Lower leg skin (tissue), 3 donors: Measurements from ENCODE around the gene GPC4.

Experiments used
- CTCF ChIP-seq, 3 donors: fragments of 450-650 bp; IDR thresholded peaks; one replicate each; pipeline ENCODE4 v1.5.1; 2016; ENCODE audit warnings: antibody characterized with exemption in 3 of 3, mild to moderate bottlenecking in 3 of 3, moderate library complexity in 2 of 3
- POLR2A ChIP-seq, 2 donors: fragments of 450-650 bp; IDR thresholded peaks; one replicate each; pipeline ENCODE4 v1.6.1; 2016 to 2017; ENCODE audit warnings: antibody characterized with exemption in 2 of 2, mild to moderate bottlenecking in 1 of 2, moderate library complexity in 1 of 2

GRCh38 chrX:133353233-133353632 lies 62.1 kb downstream of the GPC4 start:
- no peak for TF ChIP-seq CTCF (IDR thresholded peaks at IDR 0.05)
- TF ChIP-seq POLR2A (IDR thresholded peaks at IDR 0.05), result no peak
